Fibroblast of skin of abdomen (primary cell): ENCODE data around the gene ASF1B.
A peak's percentile ranks its signal among the peaks of the same experiment; 100 is the strongest.

Experiments used
- DNase-seq: peaks from one replicate; pipeline ENCODE4 v3.0.0-alpha.2; 2013

Gene ASF1B

GRCh38 chr19:14081797-14082674 lies 54.4 kb downstream of the ASF1B start:
- no peak for DNase-seq

DNA sequence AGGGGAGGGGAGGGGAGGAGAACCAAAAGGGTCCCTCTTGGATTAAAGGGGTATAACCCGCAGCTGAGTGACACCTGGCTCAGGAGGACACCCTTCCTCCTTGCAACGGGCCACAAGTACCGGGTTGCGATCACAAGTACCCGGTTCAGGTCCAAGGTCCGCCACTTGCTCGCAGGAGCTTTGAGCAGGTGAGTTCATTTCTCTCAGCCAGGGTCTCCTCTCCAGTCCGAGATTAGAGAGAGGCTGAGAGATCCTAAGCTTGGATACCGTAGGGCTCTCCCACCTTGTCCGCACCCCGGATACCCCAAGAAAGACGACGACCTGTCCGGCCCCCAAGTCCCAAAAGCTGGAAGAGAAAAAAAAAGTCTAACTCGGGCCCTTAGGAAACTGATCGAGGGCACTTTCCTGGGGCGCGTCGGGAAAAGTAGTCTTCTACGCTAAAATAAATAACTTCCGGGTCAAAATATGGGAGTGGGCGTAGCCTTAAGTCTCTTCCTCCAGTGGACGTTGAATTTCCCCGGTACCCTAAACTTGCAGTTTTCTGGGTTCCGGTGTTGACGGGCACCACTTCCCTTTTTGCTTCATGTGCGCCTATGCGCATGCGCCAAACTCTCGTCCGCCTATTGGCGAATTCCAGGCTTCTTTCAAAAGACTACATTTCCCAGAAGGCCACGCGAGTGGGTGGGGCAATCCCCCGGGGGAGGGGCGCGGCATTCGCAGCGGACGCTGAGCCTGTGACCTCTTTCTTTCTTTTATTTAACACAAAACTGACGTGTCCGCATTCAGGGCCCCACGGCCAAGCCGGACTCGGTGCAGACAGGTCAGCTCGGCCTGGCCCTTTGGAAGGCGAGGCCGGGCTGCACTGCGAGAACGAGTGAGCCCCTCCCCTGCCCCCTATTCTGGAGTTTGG lies 55.2 kb downstream of the ASF1B start:
- DNase-seq: peak; percentile 99

GRCh38 chr19:14078411-14078810 lies 58.0 kb downstream of the ASF1B start:
- no peak for DNase-seq

- peak; percentile 20 for DNase-seq
Measured at GRCh38 chr19:14073925-14074838, 62.2 kb downstream of the ASF1B start.

DNA sequence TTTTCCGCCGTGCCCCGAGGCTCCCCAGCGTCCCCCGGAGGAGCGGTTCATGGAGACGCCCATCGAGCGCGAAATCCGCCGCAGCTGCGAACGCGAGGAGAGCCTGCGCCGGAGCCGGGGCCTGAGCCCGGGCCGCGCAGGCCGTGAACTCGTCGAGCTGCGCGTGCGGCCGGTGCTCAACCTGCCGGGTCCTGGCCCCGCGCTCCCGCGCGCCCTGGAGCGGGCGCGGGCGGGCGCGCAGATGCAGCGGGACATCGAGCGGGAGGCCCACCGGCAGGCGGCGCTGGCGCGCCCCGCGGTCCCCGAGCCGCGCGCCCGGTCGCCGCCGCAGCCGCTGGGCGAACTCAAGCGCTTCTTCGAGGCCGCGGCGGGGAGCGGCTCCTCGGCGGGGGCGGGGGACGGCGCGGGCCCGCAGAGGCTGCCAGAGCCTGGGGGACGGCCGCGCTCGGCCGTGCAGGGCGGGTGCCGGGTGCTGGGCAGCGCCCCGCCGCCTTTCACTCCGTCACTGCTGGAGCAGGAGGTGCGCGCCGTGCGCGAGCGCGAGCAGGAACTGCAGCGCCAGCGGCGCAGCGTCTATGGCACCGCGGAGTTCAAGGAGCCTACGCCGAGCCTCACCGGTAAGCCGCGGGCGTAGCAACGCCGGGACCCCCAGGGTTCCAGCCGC lies 63.0 kb downstream of the ASF1B start:
- peak; percentile 69 for DNase-seq

DNA sequence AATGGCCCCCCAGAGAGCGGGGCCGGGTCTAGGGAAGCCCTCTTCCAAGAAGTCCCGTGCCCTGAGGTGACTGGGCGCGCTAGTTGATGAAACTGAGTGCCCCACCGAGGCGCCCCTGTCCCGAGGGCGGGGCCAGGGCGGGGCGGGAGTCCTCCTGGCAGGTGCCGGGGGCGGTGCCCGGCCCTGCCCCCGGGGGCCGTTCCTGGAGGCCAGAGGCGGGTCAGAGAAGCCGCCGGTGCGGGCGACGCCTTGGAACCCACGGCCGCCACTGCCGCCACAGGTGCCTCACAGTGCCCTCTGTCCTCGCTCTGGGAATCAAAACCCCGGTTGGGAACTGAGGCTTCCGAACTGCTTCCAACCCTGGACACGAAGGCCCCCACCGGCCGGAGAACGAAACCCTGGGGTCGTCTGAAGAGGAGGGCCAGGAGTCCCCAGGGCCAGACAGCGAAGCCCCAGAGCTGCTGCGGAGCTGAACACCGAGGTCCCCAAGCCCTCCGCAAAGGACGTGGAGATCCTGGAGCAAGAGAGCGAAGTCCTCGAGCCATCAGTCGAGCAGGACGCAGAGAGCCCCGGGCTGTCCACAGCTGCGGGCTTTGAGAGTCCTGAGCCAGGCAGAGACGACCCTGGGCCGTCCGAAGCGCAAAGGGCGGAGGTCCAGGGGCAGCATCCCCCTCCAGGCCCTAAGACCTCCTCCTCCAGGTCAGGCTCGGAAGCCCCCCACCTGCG lies 63.7 kb downstream of the ASF1B start, which contains the start of gene MISP3:
MISP3 (plus strand) TSS at position 252 of the 726 bp plus-strand sequence. CDS start 524 bp downstream, outside the sequence.
- no peak for DNase-seq

GRCh38 chr19:14070268-14071050 lies 65.9 kb downstream of the ASF1B start:
- DNase-seq: no peak
